ENCODE measurements around the gene MGST3.
"Not testable (repeated sequence)": the region's sequence is repeated elsewhere in the genome, so short reads cannot be mapped to it uniquely, and the experiment has no call there.

MGST3 gene

DNA sequence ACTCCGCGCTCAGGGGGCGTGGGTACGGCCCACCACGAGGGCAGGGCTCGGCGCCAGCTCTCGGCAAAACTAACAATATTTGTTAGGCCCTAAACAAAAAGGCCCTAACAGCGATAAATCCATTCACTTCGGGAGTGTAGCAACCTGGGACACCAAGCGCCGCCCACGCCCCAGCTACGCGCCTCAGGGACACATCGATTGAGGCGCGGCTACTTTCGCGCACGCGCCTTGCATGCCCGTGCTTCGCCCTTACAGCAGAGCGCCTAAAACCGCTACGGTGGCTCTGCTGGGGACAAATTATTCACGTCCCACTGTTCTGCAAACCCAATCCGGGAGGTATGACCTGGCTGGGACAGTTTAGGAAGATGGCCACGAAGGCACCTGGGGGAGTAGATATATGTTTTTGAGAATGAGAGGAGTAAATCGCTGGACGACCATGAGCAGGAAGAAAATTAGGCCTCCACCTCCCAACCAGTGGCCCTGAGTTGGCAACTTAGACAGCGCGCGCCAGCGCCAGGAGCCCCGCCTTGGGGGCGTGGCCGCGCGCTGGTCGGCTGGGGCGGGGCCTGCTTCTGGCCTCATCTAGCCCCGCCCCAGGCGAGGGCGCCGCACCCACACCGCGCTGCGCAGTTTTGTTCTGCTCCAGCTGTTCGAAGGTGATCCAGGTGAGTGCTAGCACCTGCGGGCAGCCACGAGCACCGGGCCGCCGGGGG, at the start of gene MGST3:
Gene MGST3 (plus strand): TSS at position 606 of the 713 bp plus-strand sequence. CDS start 18,614 bp downstream, outside the sequence.
- peak; percentile 97 for DNase-seq

DNA sequence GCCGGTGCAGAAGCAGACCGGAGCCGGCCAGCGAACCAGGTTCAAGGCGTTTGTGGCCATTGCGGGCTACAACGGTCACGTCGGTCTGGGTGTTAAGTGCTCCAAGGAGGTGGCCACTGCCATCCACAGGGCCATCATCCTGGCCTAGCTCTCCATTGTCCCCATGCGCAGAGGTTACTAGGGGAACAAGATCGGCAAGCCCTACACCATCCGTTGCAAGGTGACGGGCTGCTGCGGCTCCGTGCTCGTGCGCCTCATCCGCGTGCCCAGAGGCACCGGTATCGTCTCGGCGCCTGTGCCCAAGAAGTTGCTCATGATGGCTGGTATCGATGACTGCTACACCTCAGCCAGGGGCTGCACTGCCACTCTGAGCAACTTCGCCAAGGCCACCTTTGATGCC, 49.1 kb upstream of the MGST3 start:
- no peak for DNase-seq

GRCh38 chr1:165586398-165586797, 44.6 kb upstream of the MGST3 start:
- DNase-seq: no peak

GRCh38 chr1:165591391-165591790, 39.6 kb upstream of the MGST3 start:
- not testable (repeated sequence) for DNase-seq

DNA sequence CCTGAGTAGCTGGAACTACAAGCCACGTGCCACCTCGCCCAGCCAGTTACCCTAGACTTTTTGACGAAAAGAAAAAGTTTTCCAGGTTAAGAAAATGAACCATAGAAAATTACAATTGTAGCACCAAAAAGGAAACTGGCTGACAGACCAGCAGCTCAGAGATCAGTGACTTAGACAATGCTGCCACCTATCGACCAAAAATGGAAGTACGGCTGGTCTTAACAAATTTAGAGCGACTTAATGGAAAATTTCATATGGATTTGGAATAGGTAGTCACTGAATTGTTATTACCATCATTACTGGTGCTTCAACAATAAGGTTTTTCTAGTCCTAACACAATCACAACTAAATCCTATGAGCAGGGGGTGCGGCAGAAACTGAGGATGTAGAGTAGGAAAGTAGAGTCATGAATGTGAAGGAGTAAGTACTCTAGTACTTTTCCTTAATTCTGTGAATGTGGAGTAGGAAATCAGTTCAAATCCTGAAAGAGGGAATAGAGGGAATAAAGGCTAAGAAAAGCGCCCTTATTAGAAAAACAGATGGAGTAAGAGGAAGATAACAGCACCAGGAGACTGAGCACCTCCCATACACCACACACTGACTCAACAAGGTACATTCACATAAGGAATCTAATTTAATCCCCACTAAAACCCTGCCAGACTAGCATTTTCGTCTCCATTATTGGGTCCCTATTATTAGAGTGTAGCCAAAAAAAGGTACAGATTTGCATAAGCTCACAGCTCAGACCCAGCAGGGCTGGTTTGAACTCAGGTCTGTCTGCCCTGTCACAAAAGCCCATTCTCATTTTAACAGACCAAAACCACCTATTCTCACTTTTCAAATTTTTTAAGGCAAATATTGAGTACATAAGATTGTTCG, 37.9 kb upstream of the MGST3 start:
- peak; percentile 77 for DNase-seq

DNA sequence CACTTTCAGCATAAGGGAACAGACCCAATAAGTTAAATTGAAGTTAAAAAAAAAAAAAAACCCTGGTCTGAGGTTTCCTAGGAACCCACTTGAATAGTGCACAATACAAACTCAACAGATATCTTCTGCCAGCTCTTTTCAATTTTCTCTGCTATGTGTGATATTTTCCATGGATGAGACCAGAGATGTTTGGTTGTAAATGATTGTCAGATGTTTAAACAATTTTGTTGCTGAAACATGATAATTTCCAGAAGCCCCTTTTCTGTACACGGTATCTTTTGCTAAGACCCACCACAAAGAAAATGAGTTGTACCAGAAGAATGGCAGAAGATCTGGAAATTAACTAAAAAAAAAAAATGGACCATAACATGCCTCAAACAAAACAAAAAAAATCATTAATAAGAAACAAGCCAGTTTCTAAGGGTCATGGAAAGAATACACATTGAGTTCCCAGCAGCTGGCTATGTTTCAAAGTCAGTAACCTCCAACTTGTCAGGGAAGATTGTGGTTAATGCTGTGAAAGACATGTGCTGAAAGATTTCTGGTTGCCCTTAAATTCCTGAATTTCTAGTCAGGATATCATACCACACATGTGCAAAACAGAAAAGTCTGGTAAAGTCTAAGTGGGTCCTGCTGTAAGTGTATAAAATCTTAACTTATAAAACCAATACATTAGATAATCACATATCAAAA, 35.6 kb upstream of the MGST3 start:
- DNase-seq: no peak

DNA sequence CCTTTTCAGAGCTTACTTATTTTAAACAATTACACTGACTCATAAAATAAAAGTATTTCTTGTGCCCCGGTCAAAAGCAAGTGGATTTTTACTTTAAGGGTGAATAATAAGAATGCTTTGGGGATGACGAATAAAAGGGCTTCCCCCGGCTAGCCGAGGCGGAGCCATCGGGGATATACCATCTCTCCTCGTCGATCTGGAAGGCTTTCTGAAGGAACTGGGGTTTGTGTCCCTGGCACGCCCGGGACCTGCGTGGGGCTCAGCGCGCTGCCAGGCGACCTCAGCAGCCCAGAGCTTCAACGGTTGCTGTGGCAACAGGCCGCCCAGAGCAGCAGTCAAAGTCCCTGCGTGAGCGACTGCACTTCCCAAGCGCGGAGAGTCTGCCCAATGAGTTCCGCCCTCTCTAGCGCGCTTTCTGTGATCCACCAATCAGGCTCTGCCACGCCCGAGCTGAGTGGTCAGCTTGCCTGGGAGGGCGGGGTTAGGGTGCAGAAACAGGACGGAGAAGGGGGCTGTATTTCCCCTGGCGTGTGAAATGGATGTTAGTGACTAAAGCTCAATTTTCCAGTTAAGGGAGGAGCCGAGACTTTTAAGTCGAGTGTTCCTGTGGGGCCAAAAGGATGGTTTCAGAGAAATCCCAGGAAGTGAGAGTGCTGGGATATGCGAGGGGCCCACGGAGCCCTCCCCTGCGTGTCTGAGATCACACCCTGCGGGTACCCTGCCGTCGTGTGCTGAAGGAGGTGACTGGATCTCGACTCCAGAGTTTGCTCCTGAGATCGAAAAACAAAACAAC, 33.0 kb upstream of the MGST3 start:
- DNase-seq: peak; percentile 99

- DNase-seq: no peak
These were observed 32.4 kb upstream of the MGST3 start for GRCh38 chr1:165598676-165599059.

DNA sequence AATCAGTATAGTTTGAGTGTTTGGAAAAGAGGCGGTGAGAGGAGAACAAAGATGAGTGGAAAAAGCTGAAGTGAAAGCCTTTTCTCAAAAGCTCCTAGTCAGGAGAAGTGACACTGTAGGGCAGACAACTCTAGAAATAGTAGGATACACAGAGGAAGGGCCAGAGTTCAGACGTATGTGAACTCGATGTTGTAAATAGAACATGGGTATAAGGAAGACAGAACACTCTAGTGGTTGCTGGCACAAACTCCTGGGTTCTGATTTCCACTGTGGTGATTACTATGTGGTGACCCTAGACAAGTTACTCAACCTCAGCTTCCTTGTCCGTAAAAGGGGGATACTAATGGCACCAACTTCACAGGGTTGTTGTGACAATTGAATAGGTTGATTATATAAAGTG, 30.2 kb upstream of the MGST3 start:
- no peak for DNase-seq

GRCh38 chr1:165603810-165604209, 27.2 kb upstream of the MGST3 start:
- DNase-seq: no peak

- DNase-seq: no peak
These were observed 25.8 kb upstream of the MGST3 start for GRCh38 chr1:165605246-165605645.

DNA sequence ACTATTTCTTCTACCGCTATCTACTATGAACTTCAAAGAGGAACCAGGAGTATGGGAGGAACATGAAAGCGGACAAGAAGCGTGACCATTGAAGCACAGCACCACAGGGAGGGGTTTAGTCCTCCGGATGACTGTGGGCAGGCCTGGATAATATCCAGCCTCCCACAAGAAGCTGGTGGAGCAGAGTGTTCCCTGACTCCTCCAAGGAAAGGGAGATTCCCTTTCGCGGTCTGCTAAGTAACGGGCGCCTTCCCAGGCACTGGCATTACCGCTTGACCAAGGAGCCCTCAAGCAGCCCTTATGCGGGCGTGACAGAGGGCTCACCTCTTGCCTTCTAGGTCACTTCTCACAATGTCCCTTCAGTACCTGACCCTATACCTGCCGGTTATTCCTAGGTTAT, 24.4 kb upstream of the MGST3 start:
- DNase-seq: not testable (repeated sequence)

- no peak for DNase-seq
These were observed 20.2 kb upstream of the MGST3 start for GRCh38 chr1:165610866-165611265.

DNA sequence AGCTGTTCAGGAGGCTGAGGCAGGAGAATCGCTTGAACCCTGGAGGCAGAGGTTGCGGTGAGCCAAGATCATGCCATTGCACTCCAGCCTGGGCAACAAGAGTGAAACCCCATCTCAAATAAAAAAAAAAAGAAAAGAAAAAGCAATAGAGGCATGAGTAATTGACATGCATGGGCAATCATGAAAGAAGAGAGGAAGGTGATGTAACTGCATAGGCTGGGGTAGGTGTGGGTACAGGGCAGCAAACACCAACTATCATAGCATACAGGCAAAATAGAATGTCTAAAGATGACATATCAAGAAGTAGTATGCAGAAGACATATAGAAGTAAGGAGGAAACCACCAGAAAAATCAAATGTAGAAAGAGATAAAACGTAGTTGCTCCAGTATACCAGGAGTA, 19.0 kb upstream of the MGST3 start:
- DNase-seq: no peak

- no peak for DNase-seq
These were observed 14.9 kb upstream of the MGST3 start for GRCh38 chr1:165616054-165616612.

DNA sequence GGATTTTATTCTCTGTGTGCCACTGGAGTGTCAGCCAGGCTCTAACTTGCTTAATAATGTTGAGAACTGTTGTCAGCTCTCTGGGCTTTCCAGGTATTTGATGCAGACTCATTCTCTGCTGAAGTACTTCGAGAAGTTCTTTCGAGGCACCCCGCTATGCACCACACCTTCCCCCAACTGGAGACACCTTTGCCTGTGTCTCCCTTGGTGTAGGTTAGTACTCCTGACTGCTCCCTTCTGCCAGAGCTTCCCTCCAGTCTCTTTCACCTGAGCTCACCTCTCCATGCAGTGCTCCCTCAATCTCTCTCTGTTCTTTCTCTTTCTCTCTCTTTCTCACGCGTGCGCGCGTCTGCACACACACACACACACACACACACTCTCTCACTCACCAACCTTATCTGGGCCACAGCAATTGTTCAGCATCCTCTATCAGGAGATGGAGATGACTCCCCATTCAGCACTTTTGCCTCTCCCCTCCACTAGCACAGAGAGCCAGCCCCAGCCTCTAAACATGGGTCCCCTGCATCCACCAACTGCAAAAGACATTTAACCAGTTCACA, 14.0 kb upstream of the MGST3 start:
- DNase-seq: no peak

DNA sequence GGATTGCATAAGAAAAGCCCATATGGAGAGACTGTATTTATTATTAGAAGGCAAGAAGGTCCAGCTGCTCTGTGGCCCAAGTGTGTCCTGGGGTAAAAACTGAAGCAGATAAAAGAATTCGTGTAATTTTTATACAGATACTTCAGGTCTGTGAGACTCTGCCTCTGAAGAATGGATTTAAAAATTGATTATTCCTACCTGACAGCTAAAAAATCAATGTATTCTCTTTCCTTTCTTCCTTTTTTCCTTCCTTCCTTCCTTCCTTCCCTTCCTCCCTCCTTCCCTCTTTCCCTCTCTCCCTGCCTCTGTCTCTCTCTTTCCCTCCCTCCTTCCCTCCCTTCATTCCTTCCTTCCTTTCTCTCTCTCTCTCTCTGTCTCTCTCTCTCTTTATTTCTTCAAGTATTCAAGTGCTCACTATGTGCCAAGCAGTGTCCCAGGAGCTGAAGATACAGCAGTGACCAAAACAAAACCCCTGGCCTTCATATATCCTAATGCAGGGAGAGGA, 11.3 kb upstream of the MGST3 start:
- DNase-seq: no peak

GRCh38 chr1:165623624-165624023, 7.4 kb upstream of the MGST3 start:
- no peak for DNase-seq

DNA sequence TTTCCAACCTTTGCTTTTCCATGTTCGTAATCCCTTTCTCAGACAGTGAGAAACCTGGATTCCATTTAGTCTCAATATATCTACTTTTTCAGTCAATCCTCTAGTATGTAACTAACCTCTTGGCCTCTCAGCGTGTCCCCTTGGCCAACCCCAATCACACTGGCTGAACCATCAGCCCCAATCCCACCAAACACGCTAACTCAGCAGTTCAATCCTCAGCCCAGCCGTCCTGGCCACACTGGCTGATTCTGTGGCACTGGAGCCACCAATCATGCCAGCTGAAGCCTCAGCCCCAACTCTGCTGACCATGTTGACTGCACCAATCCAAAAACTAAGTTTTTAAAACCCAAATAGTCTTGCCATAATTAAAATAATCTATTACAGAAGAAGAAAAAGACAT, 6.6 kb upstream of the MGST3 start:
- no peak for DNase-seq

- no peak for DNase-seq
These were observed 2.7 kb upstream of the MGST3 start for GRCh38 chr1:165628147-165628822.

DNA sequence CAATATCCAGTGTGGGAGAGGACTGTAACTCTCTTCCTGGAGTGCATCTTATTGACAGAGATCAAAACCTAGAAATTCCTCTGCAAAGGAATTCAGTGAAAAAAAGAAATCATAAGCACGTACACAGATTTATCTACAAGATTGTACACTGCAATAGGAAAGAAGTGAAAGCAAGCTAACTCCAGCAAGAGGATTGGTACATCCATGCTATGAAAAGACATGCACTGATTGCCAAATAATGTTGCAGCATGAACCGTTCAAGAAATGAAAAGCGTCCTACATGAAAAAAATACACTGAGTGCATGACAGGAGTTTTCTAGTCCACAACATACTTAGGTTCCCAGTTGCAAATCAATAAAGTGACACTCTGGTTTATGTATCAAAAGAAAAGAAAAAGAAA, 1.9 kb upstream of the MGST3 start:
- DNase-seq: no peak
